Hematopoietic multipotent progenitor cell treated with erythropoietin and hydrocortisone succinate and interleukin-3 and kit ligand, for 15 days (in vitro differentiated cells): ENCODE results near the gene APAF1.
"Not testable (repeated sequence)": the region's sequence is repeated elsewhere in the genome, so short reads cannot be mapped to it uniquely, and the experiment has no call there.

Experiments
- DNase-seq: peaks from one replicate; pipeline ENCODE4 v3.0.0-alpha.2; 2015; ENCODE audit warnings: low spot score

The APAF1 gene

DNA sequence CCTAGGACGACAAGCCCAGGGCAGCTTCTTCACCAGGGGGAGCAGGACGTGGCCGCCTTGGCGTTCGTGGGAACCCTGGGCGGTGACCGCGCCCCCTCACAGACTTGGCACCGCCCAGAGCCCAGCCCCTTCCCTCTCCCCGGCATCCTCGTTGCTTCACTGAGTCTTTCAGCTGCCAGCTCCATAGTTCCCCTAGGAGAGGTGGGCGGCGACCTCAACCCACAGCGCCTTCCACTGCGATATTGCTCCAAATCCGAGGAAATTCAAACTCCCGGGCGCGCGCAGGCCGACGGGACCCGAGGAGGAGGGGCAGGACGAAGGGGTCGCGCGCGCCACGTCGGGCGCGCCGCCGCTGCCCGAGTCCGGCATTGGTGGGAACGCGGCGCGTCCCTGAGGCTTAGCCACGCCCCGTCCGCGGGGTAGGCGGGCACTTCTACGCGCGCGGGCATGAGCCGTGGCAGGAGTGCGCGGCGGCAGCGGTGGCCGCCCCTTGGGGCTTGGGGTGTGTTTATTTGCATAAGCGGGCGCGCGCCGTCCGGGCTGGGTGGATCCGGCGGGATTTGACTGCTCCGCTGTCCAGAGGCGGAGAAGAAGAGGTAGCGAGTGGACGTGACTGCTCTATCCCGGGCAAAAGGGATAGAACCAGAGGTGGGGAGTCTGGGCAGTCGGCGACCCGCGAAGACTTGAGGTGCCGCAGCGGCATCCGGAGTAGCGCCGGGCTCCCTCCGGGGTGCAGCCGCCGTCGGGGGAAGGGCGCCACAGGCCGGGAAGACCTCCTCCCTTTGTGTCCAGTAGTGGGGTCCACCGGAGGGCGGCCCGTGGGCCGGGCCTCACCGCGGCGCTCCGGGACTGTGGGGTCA, at the start of gene APAF1, which contains the start of gene IKBIP:
APAF1 (plus strand) TSS at position 579 of the 860 bp plus-strand sequence. CDS start 3,070 bp downstream, outside the sequence.
IKBIP (minus strand) TSS at position 77 of the 860 bp plus-strand sequence. CDS start 87 bp downstream, outside the sequence.
- DNase-seq: peak; percentile 95

- not testable (repeated sequence) for DNase-seq
These were observed 47.8 kb upstream of the APAF1 start for GRCh38 chr12:98597313-98597712.

DNA sequence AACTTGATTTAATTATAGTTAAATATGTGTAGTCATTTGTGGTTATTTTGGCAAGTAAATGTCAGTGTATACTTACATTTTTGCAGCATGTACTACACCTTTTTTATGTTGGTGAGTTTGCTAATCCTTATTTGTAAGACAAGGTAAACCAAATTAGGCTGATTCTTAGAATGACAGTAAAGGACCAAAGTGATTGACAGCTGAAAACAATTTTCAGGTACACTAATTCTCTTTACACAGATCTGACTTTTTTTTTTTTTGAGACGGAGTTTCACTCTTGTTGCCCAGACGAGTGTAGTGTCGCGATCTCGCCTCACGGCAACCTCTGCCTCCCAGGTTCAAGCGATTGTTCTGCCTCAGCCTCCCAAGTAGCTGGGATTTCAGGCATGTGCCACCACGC, 43.2 kb upstream of the APAF1 start:
- DNase-seq: no peak

- no peak for DNase-seq
These were observed 38.6 kb upstream of the APAF1 start for GRCh38 chr12:98606359-98606988.

- DNase-seq: no peak
These were observed 34.5 kb upstream of the APAF1 start for GRCh38 chr12:98610596-98610995.

GRCh38 chr12:98612696-98613334, 32.3 kb upstream of the APAF1 start:
- DNase-seq: no peak

DNA sequence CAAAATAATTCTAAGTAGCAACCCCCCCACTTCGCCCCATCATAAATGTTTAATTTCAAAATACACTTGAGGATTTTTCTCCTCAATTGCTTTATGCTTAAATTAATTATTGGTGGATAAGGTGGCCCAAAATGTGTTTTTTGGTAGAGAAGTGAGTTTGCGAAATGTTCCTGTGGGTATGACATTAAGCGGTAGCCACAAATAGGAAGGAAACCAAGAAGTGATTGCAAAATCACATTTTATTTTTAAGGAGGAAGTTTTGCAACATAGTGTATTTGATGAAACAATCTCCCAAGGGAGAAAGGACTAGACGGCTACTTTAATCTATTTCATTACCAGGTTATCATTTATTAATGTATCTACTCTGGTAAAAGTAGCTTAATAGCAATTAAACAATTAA, 26.1 kb upstream of the APAF1 start:
- no peak for DNase-seq

DNA sequence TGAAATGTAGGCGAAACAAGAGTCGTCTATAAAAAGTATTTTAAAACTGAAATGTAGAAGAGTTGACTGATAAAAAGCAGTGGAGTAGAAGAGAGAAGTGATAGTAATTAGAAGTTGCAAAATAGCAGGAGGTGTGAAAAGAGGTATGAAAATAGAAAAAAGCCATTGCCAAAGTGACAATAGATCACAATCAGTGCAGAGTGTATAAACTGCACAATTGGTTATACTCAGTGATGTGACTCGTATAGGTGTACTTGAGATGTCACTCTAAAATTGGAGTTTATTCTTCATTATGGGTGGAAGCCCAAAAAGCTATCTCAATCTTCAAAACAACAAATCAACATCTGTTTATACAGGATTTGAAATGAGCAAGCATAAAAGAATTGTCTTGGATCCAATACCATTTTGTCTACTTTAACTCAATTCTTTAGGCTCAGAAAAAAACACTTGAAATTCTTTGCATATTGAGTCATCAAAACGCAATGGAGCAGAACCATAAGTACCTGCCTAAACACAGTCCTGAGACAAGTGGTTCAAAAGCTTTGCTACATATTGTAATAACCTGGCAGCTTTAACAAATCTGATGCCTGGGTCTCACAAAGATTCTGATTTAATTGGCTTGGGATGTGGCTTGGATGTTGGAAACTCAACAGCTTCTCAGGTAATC, 9.3 kb upstream of the APAF1 start:
- no peak for DNase-seq

DNA sequence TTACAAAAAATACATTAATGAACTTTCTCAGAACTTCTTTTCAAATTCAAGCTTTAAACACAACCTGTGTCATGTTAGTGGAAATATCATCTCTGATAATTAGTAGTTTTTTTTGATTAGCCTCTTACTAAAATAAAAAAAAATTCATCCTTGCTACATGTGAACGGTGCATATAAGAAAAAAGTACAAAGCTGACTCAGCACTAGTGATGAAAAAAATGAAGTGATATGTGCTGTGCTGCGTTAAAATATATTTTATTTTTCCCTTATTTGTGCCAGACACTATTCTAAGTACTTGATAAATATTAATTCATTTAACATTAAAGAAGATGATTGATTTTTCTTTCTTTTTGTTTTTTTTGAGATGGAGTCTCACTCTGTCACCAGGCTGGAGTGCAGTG, 8.0 kb upstream of the APAF1 start:
- no peak for DNase-seq

GRCh38 chr12:98638009-98638408, 7.1 kb upstream of the APAF1 start:
- no peak for DNase-seq

GRCh38 chr12:98639491-98639890, 5.6 kb upstream of the APAF1 start:
- DNase-seq: no peak

- not testable (repeated sequence) for DNase-seq
These were observed 2.3 kb upstream of the APAF1 start for GRCh38 chr12:98642801-98643200.

DNA sequence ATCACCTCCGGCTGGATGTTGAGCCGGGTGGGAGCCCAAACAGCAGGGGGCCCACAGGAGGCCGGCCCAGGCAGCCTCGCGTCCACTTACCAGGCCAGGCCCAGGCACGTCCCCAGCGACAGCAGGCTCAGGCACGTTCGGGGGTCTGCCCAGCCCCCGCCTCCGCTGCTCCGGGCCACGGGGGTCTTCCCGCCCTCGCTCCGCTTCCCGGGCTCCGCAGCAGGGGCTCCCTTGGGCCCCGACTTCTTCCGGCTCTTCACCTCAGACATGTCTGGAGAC, 718 bp upstream of the APAF1 start:
- DNase-seq: no peak

GRCh38 chr12:98645572-98646067, 530 bp downstream of the APAF1 start:
- DNase-seq: no peak

GRCh38 chr12:98646294-98647090, 1.4 kb downstream of the APAF1 start:
- peak; percentile 20 for DNase-seq

DNA sequence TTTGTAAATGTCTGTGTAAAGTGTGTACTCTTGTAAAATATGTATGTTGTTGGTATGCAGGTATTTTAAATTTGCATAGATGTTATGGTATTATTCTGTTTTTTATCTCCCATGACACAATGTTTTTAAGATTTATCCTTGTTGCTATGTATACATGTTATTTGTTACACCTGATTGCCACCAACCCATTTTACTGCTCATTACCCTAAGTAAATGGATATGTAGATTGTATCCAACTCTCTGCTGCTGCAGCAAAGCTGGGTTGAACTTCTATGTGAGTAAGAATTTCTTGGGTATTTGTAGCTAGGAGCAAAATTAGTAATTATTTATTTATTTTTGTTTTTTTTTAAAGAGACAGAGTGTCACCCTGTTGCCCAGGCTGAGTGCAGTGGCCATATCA, 6.2 kb downstream of the APAF1 start:
- no peak for DNase-seq

DNA sequence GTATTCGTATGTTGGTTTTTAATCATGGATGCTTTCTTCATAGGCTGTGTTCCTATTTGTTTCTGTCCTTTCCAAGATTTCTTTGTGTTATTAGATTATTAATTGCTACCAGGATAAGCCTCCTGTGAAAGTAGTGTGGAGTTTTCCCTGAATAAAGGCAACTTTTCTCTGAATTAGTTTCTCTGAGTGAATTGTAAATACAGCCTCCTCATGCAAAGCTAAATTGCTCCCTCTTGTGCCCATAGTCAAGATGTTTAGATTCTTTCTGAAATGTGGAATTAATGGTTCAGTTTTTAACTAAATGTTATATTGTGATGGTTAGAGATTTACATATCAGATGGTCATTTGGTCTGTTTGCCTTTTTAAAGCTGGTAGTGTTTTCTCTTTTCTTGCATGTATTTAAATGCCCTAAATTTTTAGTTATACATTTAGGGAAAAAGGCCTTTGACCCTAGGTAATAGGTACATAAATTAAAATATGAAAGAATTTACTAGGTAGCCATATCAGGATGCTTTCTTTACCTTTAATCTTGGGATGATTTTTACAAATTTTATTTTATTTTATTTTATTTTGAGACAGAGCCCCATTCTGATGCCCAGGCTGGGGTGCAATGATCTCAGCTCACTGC, 8.9 kb downstream of the APAF1 start:
- peak; percentile 73 for DNase-seq

DNA sequence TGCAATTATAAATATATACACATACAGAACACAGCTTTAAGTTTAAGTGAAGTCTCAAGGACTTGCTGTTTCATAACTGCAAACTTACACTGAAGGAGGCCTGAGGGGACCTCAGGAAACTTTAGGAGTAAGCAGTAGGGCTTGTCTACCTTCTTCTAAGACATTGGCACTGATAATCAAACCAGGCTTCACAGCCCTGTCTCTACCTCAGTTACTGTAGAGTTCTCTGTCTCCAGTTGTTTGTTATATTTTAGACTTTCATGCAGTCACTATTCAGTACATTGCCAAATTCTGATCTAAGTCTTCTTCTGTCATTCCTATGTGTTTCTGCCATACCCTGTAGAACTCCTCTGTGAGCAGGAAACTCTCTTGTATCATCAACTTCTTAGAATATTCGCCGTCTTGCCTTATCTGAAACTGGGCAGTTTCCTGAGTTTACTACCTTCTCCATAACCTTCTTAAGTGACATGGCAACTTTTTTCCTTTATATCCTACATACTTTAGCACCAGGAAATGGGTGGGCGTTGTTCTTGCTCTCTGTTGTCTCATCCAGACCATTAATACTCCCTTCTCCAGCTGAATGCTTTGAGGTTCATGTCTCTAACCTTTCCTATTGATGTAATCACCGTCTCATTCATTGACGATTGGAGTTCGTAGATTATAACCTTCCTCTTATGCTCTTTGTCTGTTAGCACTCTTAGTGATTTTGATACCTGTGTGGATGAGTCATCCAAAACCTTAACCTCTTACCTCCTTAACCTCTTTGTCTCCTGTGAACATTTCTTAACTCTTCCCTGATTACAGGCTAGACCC, 11.4 kb downstream of the APAF1 start:
- DNase-seq: no peak

DNA sequence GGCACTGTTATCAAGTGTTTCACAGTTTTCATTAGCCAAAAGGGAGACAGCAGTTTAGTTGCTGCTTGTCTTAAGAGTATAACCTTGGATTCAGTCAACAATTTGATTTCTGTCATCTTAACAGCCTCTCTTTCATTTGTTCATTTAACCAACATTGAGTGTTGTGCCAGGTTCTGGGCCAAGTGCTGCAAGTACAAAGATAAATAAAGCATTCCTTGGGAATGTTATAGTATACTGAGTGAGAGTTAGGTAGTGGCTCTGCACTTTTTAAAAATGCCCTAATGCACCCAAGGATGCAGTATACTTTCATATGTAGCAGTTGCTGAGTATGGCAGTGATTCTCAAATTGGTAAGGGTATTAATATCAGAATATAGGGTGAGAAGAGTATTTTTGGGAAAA, 15.4 kb downstream of the APAF1 start:
- no peak for DNase-seq

DNA sequence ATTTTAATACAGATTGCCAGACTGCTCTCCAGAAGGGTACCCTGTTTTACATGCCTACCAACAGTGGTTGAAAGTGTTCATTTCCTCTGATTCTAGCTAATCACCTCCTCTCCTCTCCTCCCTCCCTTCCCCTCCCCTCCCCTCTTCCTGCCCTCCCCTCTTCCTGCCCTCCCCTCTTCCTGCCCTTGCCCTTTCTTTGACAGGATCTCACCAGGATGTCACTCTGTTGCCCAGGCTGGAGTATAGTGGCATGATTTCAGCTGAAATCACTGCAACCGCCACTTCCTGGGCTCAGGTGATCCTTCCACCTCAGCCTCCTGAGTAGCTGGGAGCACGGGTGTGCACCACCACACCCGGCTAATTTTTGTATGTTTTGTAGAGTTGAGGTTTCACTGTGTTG, 24.7 kb downstream of the APAF1 start:
- no peak for DNase-seq
